HepG2 (cell line): ENCODE data around the gene MNX1. TPM values are rescaled to one million over a fixed set of nuclear protein-coding genes. Genes with fewer than 3 reads are reported as not detected.
A peak's percentile ranks its signal among the peaks of the same experiment; 100 is the strongest.

Experiments used
- ARID2 ChIP-seq: sonication (generic); formaldehyde crosslinking; IDR thresholded peaks from 2 replicates; pipeline ENCODE4 v1.8.1; 2022; ENCODE audit warnings: mild to moderate bottlenecking, missing genetic modification reagents, borderline replicate concordance
- HOMEZ ChIP-seq: IDR thresholded peaks from 2 replicates; pipeline ENCODE4 v1.6.1; 2016; ENCODE audit warnings: low read depth
- KLF11 ChIP-seq: IDR thresholded peaks from 2 replicates; pipeline ENCODE4 v1.6.1; 2016; ENCODE audit warnings: missing compliant biosample characterization
- MAZ ChIP-seq, 2 experiments: sonication (generic) in 1 of 2; formaldehyde crosslinking in 1 of 2; IDR thresholded peaks; 2 replicates each; pipeline versions ENCODE4 v1.5.0 to v1.6.1; 2012 to 2020; ENCODE audit warnings: low read depth in 2 of 2, mild to moderate bottlenecking in 2 of 2, borderline replicate concordance in 1 of 2, improper control_type of control experiment in 1 of 2, low read length in 1 of 2, missing genetic modification reagents in 1 of 2, moderate library complexity in 1 of 2
- NBN ChIP-seq: fragments of 450-650 bp; conservative IDR thresholded peaks from 2 replicates; pipeline ENCODE4 v1.6.1; 2017
- NR3C1 ChIP-seq: sonication (generic); formaldehyde crosslinking; IDR thresholded peaks from 2 replicates; pipeline ENCODE4 v1.4.0; 2020; ENCODE audit warnings: missing genetic modification reagents
- RARG ChIP-seq: sonication (generic); formaldehyde crosslinking; IDR thresholded peaks from 2 replicates; pipeline ENCODE4 v1.4.0; 2020; ENCODE audit warnings: low read depth, mild to moderate bottlenecking, missing genetic modification reagents
- REL ChIP-seq: sonication (generic); formaldehyde crosslinking; conservative IDR thresholded peaks from 2 replicates; pipeline ENCODE4 v1.8.0; 2022; ENCODE audit warnings: mild to moderate bottlenecking, missing genetic modification reagents, moderate library complexity
- SMAD9 ChIP-seq: sonication (generic); formaldehyde crosslinking; IDR thresholded peaks from 2 replicates; pipeline ENCODE4 v1.5.1; 2020; ENCODE audit warnings: mild to moderate bottlenecking, missing genetic modification reagents
- TARDBP ChIP-seq: sonication (generic); formaldehyde crosslinking; IDR thresholded peaks from 2 replicates; pipeline ENCODE4 v1.8.0; 2022; ENCODE audit warnings: mild to moderate bottlenecking, missing genetic modification reagents
- TEAD2 ChIP-seq: sonication (generic); formaldehyde crosslinking; IDR thresholded peaks from 2 replicates; pipeline ENCODE4 v1.9.0; 2021; ENCODE audit warnings: missing genetic modification reagents
- ZMAT3 ChIP-seq: sonication (generic); formaldehyde crosslinking; conservative IDR thresholded peaks from 2 replicates; pipeline ENCODE4 v1.7.0; 2021; ENCODE audit warnings: missing genetic modification reagents
- ZNF496 ChIP-seq: sonication (generic); formaldehyde crosslinking; IDR thresholded peaks from 2 replicates; pipeline ENCODE4 v1.8.1; 2023; ENCODE audit warnings: mild to moderate bottlenecking, moderate library complexity, missing genetic modification reagents; ENCODE audit not compliant: insufficient replicate concordance
- ZNF652 ChIP-seq: IDR thresholded peaks from 2 replicates; pipeline ENCODE4 v1.6.1; 2016; ENCODE audit warnings: low read depth, borderline replicate concordance
- ZNF678 ChIP-seq: sonication (generic); formaldehyde crosslinking; IDR thresholded peaks from 2 replicates; pipeline ENCODE4 v1.4.0; 2020; ENCODE audit warnings: mild to moderate bottlenecking, missing genetic modification reagents
- ZNF720 ChIP-seq: sonication (generic); formaldehyde crosslinking; IDR thresholded peaks from 2 replicates; pipeline ENCODE4 v1.4.0; 2020; ENCODE audit warnings: missing genetic modification reagents
- polyA plus RNA-seq, 8 experiments: library from polyadenylated mRNA; depleted of rRNA in 3 of 8; stranded (reverse) in 7 of 8; unstranded in 1 of 8; fragments of >200 nt; fragmentation: Illumina TruSeq in 4 of 8; extraction: Trizol in 4 of 8; gene quantifications; 2 replicates each; pipeline versions ENCODE4 v1.2.1 to v1.2.3, GENCODE V29; 2011 to 2016; ENCODE audit warnings: low read depth in 4 of 8, missing spikeins in 1 of 8, mixed read lengths in 1 of 8; ENCODE audit not compliant: insufficient read depth in 1 of 8
- total RNA-seq, 5 experiments: library from RNA; depleted of rRNA; stranded (reverse); fragments of >200 nt; fragmentation: Illumina TruSeq; extraction: Trizol; gene quantifications; 2 replicates each; pipeline ENCODE4 v1.2.3, GENCODE V29; 2016; ENCODE audit warnings: low read depth in 1 of 5
- TF ChIP-seq, protein P1 (sequence below): sonication (generic); formaldehyde crosslinking; IDR thresholded peaks from 2 replicates; pipeline ENCODE4 v1.5.1; 2020; ENCODE audit warnings: mild to moderate bottlenecking, missing genetic modification reagents, borderline replicate concordance
- TF ChIP-seq, protein P2 (sequence below): IDR thresholded peaks from 2 replicates; pipeline ENCODE4 v1.6.1; 2012; ENCODE audit warnings: inconsistent platforms
- TF ChIP-seq, protein P3 (sequence below): sonication (generic); formaldehyde crosslinking; IDR thresholded peaks from 2 replicates; pipeline ENCODE4 v1.8.1; 2023; ENCODE audit warnings: mild to moderate bottlenecking, missing genetic modification reagents
- TF ChIP-seq, protein P4 (sequence below): sonication (generic); formaldehyde crosslinking; IDR thresholded peaks from 2 replicates; pipeline ENCODE4 v1.5.1; 2020; ENCODE audit warnings: mild to moderate bottlenecking, missing genetic modification reagents
- TF ChIP-seq, protein P5 (sequence below): IDR thresholded peaks from 2 replicates; pipeline ENCODE4 v1.6.1; 2018; ENCODE audit warnings: missing genetic modification reagents, mild to moderate bottlenecking, missing compliant biosample characterization

Gene MNX1
- total and polyA plus RNA-seq, 2 of the 13 experiments (the other 11 are each of a cell fraction or from before 2014, with no cell fraction given) = 0.94 to 6.1 TPM

GRCh38 chr7:156988343-156989185 is 21.9 kb downstream of the MNX1 start (continued):
- no peak for TF ChIP-seq KLF11 (CRISPR knock-in tag)
- no peak for TF ChIP-seq ZNF720 (CRISPR knock-in tag)
- TF ChIP-seq NBN = no peak
- TF ChIP-seq NR3C1 (CRISPR knock-in tag) = no peak
- TF ChIP-seq SMAD9 (CRISPR knock-in tag) = no peak
- TF ChIP-seq, protein P1, sequence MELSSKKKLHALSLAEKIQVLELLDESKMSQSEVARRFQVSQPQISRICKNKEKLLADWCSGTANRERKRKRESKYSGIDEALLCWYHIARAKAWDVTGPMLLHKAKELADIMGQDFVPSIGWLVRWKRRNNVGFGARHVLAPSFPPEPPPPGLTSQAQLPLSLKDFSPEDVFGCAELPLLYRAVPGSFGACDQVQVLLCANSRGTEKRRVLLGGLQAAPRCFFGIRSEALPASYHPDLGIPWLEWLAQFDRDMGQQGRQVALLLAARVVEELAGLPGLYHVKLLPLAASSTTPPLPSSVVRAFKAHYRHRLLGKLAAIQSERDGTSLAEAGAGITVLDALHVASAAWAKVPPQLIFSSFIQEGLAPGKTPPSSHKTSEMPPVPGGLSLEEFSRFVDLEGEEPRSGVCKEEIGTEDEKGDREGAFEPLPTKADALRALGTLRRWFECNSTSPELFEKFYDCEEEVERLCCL = no peak
- TF ChIP-seq TARDBP = no peak; the same call in 1 of the 2 replicates
- no peak for TF ChIP-seq ARID2
- TF ChIP-seq ZNF496 (CRISPR knock-in tag) = no peak
- TF ChIP-seq ZNF652 (CRISPR knock-in tag) = no peak
- TF ChIP-seq REL (CRISPR knock-in tag) = no peak
- TF ChIP-seq, protein P2, sequence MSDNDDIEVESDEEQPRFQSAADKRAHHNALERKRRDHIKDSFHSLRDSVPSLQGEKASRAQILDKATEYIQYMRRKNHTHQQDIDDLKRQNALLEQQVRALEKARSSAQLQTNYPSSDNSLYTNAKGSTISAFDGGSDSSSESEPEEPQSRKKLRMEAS = peak; percentile 92
- TF ChIP-seq RARG (CRISPR knock-in tag) = no peak
- TF ChIP-seq MAZ (IDR thresholded peaks at IDR 0.05; ENCODE audit: borderline replicate concordance, low read depth, low read length) = peak; percentile 60; the same call in 1 of the 2 replicates
- TF ChIP-seq MAZ (CRISPR knock-in tag; IDR thresholded peaks at IDR 0.05; ENCODE audit: low read depth) = peak; percentile 82
- TF ChIP-seq TEAD2 (CRISPR knock-in tag) = no peak
- TF ChIP-seq HOMEZ (CRISPR knock-in tag) = no peak
- TF ChIP-seq, protein P3, sequence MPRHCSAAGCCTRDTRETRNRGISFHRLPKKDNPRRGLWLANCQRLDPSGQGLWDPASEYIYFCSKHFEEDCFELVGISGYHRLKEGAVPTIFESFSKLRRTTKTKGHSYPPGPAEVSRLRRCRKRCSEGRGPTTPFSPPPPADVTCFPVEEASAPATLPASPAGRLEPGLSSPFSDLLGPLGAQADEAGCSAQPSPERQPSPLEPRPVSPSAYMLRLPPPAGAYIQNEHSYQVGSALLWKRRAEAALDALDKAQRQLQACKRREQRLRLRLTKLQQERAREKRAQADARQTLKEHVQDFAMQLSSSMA (CRISPR knock-in tag) = no peak; the same call in 1 of the 2 replicates
- 0 out of 2 replicates have a peak, but pooled peaks have one; percentile 15 for TF ChIP-seq ZNF678
- TF ChIP-seq, protein P4, sequence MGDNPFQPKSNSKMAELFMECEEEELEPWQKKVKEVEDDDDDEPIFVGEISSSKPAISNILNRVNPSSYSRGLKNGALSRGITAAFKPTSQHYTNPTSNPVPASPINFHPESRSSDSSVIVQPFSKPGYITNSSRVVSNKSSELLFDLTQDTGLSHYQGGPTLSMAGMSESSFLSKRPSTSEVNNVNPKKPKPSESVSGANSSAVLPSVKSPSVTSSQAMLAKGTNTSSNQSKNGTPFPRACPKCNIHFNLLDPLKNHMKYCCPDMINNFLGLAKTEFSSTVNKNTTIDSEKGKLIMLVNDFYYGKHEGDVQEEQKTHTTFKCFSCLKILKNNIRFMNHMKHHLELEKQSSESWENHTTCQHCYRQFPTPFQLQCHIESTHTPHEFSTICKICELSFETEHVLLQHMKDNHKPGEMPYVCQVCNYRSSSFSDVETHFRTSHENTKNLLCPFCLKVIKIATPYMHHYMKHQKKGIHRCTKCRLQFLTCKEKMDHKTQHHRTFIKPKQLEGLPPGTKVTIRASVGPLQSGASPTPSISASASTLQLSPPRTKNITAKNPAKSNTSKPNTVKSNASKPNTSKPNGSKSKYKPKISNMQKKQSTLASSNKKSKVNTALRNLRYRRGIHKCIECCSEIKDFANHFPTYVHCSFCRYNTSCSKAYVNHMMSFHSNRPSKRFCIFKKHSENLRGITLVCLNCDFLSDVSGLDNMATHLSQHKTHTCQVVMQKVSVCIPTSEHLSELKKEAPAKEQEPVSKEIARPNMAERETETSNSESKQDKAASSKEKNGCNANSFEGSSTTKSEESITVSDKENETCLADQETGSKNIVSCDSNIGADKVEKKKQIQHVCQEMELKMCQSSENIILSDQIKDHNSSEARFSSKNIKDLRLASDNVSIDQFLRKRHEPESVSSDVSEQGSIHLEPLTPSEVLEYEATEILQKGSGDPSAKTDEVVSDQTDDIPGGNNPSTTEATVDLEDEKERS (CRISPR knock-in tag) = peak; percentile 75; the same call in 1 of the 2 replicates
- no peak for TF ChIP-seq ZMAT3 (CRISPR knock-in tag)
- TF ChIP-seq, protein P5, sequence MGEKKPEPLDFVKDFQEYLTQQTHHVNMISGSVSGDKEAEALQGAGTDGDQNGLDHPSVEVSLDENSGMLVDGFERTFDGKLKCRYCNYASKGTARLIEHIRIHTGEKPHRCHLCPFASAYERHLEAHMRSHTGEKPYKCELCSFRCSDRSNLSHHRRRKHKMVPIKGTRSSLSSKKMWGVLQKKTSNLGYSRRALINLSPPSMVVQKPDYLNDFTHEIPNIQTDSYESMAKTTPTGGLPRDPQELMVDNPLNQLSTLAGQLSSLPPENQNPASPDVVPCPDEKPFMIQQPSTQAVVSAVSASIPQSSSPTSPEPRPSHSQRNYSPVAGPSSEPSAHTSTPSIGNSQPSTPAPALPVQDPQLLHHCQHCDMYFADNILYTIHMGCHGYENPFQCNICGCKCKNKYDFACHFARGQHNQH = peak; percentile 57; the same call in 1 of the 2 replicates
